Stimulated activated CD4-positive, alpha-beta T cell treated with anti-CD3 and anti-CD28 coated beads, Interleukin-1b, Interleukin-23, amount 100 ng/mL, for 48 hours (primary cell): Measurements from ENCODE around the gene MYO1E.
"Not testable (repeated sequence)": the region's sequence is repeated elsewhere in the genome, so short reads cannot be mapped to it uniquely, and the experiment has no call there.

Experiments used
- DNase-seq: peaks from one replicate; pipeline ENCODE4 v3.0.0-alpha.2; 2020

MYO1E gene

DNA sequence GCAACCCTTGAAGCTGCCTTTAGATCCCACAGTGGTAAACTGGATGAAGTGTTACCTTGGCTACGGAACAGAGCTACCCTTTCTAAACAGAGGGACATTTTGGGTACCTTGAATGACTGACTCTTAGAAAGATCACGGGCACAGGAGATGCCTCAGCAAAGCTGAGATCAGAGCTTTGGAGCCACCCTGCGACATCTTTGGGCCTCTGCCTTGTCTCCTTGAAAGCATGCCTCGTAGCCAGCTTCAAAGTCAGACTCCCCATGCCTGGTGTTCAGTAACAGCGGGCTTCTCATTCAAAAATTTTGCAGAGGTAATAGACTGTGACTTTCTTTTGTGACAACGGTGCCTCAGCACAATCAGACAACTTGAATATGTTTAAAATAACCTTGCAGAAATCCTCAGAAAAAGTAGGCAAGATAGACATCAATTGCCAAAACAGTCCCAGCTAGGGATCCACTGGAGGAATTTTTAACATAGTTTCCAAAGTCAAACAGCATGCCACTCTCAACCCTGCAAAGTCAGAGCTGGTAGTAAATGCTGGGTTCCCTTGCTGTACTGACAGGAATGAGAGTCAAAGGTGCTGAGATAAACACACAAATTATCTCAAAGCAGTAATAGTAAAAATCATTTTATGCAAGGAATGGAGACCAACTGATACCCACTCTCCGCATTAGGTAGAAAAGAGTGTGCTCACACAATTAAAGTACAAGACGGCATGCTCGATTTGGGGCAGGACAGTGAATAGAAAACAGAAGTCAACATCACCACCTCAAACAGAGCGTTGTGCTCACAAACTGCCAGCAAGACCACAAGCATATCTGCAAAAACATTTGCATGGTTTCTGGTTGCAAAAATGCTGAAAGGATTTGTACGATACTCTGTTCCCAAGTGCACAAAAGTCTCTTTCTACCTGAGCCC lies 82.1 kb downstream of the MYO1E start:
- no peak for DNase-seq

- no peak for DNase-seq
Measured at GRCh38 chr15:59289574-59289973, 83.1 kb downstream of the MYO1E start.

DNA sequence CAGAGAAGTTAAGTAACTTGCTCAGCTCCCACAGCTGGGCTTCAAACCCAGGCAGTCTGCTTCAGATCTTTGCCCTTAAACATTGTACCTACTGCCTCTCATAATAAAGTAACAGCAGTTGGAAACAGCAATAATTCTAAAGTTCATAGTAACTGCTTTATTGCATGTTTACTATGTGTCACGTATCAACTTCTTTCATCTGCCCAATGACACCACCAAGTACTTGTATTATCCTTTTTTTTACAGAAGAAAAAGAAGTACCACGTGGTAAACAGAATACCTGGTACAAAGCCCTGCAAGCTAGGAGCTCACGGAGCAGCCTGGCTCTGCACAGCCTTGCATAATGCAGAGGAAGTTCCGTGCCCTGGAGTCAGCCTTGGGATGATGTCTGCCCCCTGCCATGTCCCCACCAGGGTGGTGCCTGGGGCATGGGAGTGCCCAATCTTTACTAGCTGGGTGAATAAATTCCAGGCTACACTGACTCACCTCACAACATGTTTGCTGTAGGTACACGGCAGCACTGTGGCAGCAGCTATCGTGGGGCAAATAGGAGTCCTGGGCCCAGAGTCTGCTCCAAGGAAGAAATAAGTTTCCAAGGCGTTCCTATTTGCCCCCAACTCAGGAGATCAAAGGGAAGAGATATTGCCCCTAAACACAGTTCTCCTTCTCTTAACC lies 88.8 kb downstream of the MYO1E start:
- no peak for DNase-seq

- DNase-seq = no peak
Measured at GRCh38 chr15:59282515-59283337, 89.9 kb downstream of the MYO1E start.

GRCh38 chr15:59281699-59282098 lies 91.0 kb downstream of the MYO1E start:
- no peak for DNase-seq

GRCh38 chr15:59280855-59281254 lies 91.8 kb downstream of the MYO1E start:
- no peak for DNase-seq

GRCh38 chr15:59280292-59280691 lies 92.4 kb downstream of the MYO1E start:
- DNase-seq = not testable (repeated sequence)

- no peak for DNase-seq
Measured at GRCh38 chr15:59279023-59279422, 93.6 kb downstream of the MYO1E start.

GRCh38 chr15:59278120-59278519 lies 94.6 kb downstream of the MYO1E start:
- DNase-seq = no peak

DNA sequence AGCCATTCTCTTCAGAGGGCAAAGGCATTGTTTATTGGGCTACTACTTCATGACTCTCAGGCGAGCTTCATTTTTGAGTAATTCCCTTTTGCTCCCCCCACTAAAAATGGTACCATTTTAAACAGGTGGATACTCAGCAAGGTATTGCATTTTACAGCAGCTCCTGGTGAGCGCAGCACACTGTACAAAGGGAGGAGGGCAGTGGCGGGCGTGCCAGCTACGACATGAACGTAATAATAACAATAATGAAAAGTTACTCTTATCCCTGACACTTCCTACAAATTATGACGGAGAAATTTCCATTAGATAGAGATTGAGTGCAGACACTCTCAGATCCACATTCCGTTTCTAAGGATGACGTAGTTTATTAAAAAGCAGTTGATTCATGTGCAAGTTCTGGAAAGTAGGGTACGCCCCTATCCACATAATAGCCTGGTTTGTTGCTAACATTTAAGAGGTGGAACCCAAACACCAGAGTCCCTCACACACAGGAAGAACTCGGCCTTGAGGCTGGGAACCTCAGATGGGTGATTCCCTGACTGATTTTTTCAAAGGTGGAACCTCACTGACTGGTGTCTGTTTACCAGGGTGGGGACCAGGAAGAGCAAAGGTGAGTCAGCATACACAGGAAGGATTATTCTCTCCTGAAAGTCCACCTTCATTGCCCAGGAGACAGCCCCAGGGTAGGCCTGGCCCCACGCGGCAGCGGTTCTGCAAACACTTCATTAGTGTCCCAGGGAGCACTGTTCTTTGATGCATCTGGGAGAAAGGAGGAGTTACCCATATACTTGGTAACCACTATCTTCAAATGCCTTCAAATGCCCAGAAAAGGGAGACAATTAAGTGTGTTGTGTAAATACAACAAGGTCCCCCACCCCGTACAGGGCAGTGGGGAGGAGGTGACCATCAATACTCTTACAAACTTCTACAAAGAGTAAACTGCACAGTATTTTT lies 96.2 kb downstream of the MYO1E start:
- no peak for DNase-seq

DNA sequence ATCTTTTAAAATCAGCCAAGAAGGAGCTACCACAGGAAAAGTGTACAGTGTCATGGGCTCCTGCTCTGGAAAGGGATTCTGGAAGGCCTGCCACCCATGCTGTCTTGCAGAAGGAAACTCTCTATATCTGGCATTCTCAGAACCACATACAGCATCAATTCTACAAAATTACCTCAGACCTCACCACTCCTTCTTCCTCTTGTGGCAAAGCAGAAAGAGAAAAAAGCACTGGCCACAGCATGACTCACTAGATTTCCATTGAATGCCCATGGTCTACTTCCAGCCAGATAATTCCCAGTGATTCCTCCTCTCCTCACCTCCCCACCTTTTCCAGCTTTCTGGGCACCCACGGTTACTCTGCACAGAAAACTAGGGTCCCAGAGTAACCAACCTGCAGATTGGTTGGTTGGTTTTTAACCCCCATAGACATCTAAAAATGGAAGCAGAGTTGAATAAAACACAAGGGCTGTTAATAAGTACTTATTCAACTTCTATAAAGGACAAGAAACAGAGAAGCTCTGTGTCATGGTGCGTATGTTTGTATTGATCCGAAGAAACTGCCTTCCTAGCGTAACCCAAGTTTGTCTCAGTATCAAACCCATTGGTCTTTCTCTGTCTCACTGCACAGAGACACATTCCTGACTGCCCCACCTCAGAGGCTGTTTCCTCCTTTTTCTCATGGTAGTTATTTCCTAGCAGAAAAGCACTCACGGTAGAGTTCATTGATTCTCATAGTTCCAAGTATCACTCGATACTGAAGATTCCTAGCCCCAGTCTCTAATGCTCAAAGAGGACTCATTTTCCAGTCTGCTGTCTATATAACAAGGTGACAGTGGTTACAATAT lies 98.3 kb downstream of the MYO1E start:
- no peak for DNase-seq

- no peak for DNase-seq
Measured at GRCh38 chr15:59273234-59273633, 99.4 kb downstream of the MYO1E start.

- DNase-seq = no peak
Measured at GRCh38 chr15:59271595-59272201, 101.0 kb downstream of the MYO1E start.

DNA sequence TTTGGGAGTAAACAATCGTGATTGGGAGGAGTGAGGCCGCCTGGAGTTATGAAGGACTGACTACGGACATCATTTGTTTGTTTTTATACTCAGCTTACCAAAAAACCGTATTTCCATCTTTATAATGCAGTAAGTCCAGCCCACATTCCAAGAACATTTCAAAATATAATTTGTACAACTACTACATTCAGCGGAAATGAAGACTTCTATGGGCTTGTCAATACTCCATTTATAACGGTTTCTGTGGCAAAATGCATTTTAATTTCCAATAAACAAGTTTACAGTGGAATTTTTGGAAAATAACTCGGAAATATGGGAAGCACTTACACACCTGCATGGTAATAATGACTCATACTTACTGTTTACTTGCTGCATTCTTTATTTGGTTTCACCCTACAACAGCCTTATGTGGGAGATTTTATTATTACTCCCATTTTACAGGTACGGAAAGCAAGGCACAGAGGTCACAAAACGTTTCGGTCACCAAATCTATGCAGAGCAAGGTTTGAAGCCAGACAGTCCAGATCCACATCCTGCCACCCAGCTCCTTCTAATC lies 103.7 kb downstream of the MYO1E start:
- DNase-seq = no peak

GRCh38 chr15:59268168-59268851 lies 104.4 kb downstream of the MYO1E start:
- DNase-seq = no peak

- no peak for DNase-seq
Measured at GRCh38 chr15:59266028-59266427, 106.6 kb downstream of the MYO1E start.

- no peak for DNase-seq
Measured at GRCh38 chr15:59262316-59262715, 110.4 kb downstream of the MYO1E start.

DNA sequence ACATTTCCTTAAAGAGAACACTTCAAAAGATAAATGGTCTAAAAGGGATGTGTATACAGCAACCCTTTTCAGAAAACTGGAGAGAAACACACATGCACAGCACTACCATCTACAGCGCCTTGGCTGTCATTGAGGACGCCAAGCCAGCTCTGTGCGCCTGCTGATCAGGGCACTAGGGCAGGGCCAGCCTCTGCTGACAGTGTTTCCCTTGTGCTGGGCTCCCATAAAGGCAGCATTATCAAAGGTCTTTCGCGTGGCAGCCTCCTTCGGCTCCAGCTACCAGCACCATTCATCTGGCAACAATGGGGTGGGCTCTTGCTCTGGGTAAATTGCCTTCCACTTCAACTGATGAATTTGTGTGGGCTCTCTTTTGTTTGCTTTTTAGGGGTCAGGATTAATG lies 112.6 kb downstream of the MYO1E start:
- no peak for DNase-seq

DNA sequence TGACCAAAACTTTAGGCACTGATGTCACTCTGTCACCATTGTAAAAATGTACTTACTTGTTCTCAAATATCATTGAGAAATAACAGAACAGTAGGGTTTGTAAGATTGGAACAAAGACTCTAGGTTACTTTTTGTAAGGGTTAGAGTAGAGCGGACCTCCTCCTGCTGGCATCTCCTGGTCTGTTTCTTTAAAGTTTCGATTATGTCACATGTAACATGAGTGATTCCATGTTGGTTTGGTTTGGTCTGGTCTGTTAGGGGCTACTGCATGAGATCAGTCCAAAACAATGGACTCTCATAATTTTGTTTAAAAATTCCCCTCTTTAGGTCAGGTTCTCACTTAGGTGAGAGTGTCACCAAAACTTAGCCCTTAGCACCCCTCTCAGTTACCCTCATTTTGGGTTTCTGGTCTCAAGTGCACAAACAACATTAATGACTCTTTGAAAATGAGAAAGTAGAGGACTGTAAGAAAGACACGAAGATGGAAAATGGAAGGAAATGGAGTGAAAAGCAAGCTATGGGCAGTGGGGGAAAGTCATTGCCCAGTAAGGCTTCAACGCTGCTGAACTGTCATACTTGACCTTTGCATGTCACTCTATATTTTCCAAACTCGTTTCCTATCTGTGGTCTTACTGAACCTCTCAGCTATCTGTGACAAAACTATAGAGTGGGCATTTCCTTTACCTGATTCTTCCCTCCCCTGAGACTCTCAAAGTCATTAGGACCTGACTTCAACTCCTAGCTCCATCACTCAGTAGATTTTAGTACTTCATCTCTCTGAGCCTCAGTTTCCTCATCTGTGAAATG lies 113.3 kb downstream of the MYO1E start:
- no peak for DNase-seq
